A549 (cell line): ENCODE measurements around the gene RASA3. TPM values are rescaled to one million over a fixed set of nuclear protein-coding genes. Genes with fewer than 3 reads are reported as not detected.
"Not testable (repeated sequence)": the region's sequence is repeated elsewhere in the genome, so short reads cannot be mapped to it uniquely, and the experiment has no call there.

ENCODE experiments used
- ATAC-seq, 2 experiments: fragments of 200-7000 bp in 1 of 2; fragments of >200 bp in 1 of 2; cut with Nextera tagmentation in 1 of 2; cut with Tn5 transposase in 1 of 2; 3 replicates each; pipeline versions ENCODE4 v1.8.0 to v1.9.1; 2018 to 2020; ENCODE audit warnings: mild to moderate bottlenecking in 1 of 2, moderate library complexity in 1 of 2
- CTCF ChIA-PET: fragments of 300-600 bp; sonication (Branson Sonifier 250); formaldehyde crosslinking; extraction: SDS; loops from one replicate; lab custom pipeline; 2021; ENCODE audit warnings: antibody characterized with exemption, inconsistent platforms; lab: Yijun Ruan, JAX
- POLR2A ChIA-PET: fragments of 350-600 bp; formaldehyde crosslinking; extraction: SDS; loops from one replicate; lab custom pipeline; 2021; ENCODE audit warnings: antibody characterized with exemption, inconsistent platforms; lab: Yijun Ruan, JAX
- DNase-seq, 2 experiments: peaks; one replicate each; pipeline versions ENCODE4 v3.0.0 to v3.0.0-alpha.2; 2011 to 2016; ENCODE audit warnings: low read depth in 1 of 2, low spot score in 1 of 2
- FAIRE-seq: peaks from 2 replicates; lab custom pipeline; 2011; peaks lifted over from hg19 to GRCh38; lab: Jason Lieb, UNC
- H3K27ac ChIP-seq, 2 experiments: fragments of >200 bp; sonication (Bioruptor Twin); formaldehyde crosslinking; 3 replicates each; pipeline ENCODE4 v1.5.1; 2016 to 2017
- H3K4me1 ChIP-seq: fragments of >200 bp; sonication (Bioruptor Twin); formaldehyde crosslinking; 3 replicates; pipeline ENCODE4 v1.6.1; 2016
- H3K4me2 ChIP-seq: fragments of >200 bp; sonication (Bioruptor Twin); formaldehyde crosslinking; 3 replicates; pipeline ENCODE4 v1.6.1; 2016
- H3K4me3 ChIP-seq: fragments of >200 bp; sonication (Bioruptor Twin); formaldehyde crosslinking; 3 replicates; pipeline ENCODE4 v1.5.1; 2016
- H3K9me3 ChIP-seq: fragments of >200 bp; sonication (Bioruptor Twin); formaldehyde crosslinking; 3 replicates; pipeline ENCODE4 v1.6.1; 2016
- BHLHE40 ChIP-seq: IDR thresholded peaks from 2 replicates; pipeline ENCODE4 v1.6.1; 2012; ENCODE audit warnings: low read depth, low read length, inconsistent platforms
- CBX2 ChIP-seq: fragments of 200-600 bp; sonication (generic); IDR thresholded peaks from 2 replicates; pipeline ENCODE4 v1.6.1; 2016; ENCODE audit warnings: low read depth, mild to moderate bottlenecking, borderline replicate concordance
- CEBPB ChIP-seq, 2 experiments: fragments of >200 bp in 1 of 2; sonication (Bioruptor Twin) in 1 of 2; formaldehyde crosslinking in 1 of 2; IDR thresholded peaks; 2 replicates each; pipeline ENCODE4 v1.6.1; 2012 to 2016
- CHD2 ChIP-seq: fragments of 150-350 bp; IDR thresholded peaks from 2 replicates; pipeline ENCODE4 v1.6.1; 2014; ENCODE audit warnings: low read length; ENCODE audit not compliant: partially characterized antibody
- CHD4 ChIP-seq: fragments of 200-600 bp; sonication (generic); IDR thresholded peaks from 2 replicates; pipeline ENCODE4 v1.6.1; 2016; ENCODE audit warnings: antibody characterized with exemption, mild to moderate bottlenecking, borderline replicate concordance
- EHF ChIP-seq: fragments of 250-450 bp; sonication (Bioruptor Pico); IDR thresholded peaks from 2 replicates; pipeline ENCODE4 v1.5.0; 2020; ENCODE audit warnings: mild to moderate bottlenecking
- EHMT2 ChIP-seq: fragments of 200-600 bp; sonication (generic); IDR thresholded peaks from 2 replicates; pipeline ENCODE4 v1.6.1; 2016; ENCODE audit warnings: antibody characterized with exemption, low read depth, mild to moderate bottlenecking, moderate library complexity
- FOSB ChIP-seq: fragments of 250-450 bp; sonication (Bioruptor Pico); IDR thresholded peaks from 2 replicates; pipeline ENCODE4 v1.5.0; 2020; ENCODE audit warnings: mild to moderate bottlenecking, moderate library complexity
- FOSL2 ChIP-seq, 2 experiments: fragments of 450-650 bp in 1 of 2; fragments of >200 bp in 1 of 2; sonication (Bioruptor Twin) in 1 of 2; formaldehyde crosslinking; IDR thresholded peaks; 2 replicates each; pipeline versions ENCODE4 v1.5.0 to v1.6.1; 2016 to 2020; ENCODE audit warnings: mild to moderate bottlenecking in 1 of 2, moderate library complexity in 1 of 2
- HDAC2 ChIP-seq: fragments of 200-600 bp; sonication (generic); IDR thresholded peaks from 2 replicates; pipeline ENCODE4 v1.6.1; 2016
- HOXA7 ChIP-seq: fragments of 250-450 bp; sonication (Bioruptor Pico); IDR thresholded peaks from 2 replicates; pipeline ENCODE4 v1.5.0; 2020; ENCODE audit warnings: mild to moderate bottlenecking, moderate library complexity
- HOXB13 ChIP-seq: fragments of 250-450 bp; sonication (Bioruptor Pico); IDR thresholded peaks from 2 replicates; pipeline ENCODE4 v1.5.0; 2020; ENCODE audit warnings: low read depth, mild to moderate bottlenecking, moderate library complexity
- HOXB5 ChIP-seq: fragments of 250-450 bp; sonication (Bioruptor Pico); IDR thresholded peaks from 2 replicates; pipeline ENCODE4 v1.5.0; 2020; ENCODE audit warnings: mild to moderate bottlenecking, moderate library complexity
- JUN ChIP-seq, 2 experiments: fragments of >200 bp; sonication (Bioruptor Twin); formaldehyde crosslinking; IDR thresholded peaks; 2 replicates in 1 of 2; 3 replicates in 1 of 2; pipeline ENCODE4 v1.6.1; 2016 to 2017
- KDM1A ChIP-seq: fragments of 200-600 bp; sonication (generic); IDR thresholded peaks from 2 replicates; pipeline ENCODE4 v1.6.1; 2016; ENCODE audit warnings: low read depth, mild to moderate bottlenecking
- KDM5A ChIP-seq: fragments of 200-600 bp; sonication (generic); IDR thresholded peaks from 2 replicates; pipeline ENCODE4 v1.6.1; 2016; ENCODE audit warnings: antibody characterized with exemption, mild to moderate bottlenecking
- MAX ChIP-seq: IDR thresholded peaks from 2 replicates; pipeline ENCODE4 v1.6.1; 2012
- POLR2A ChIP-seq: IDR thresholded peaks from 2 replicates; pipeline ENCODE4 v1.6.1; 2012; ENCODE audit warnings: mild to moderate bottlenecking, low read length
- RAD21 ChIP-seq, 2 experiments: fragments of >200 bp in 1 of 2; sonication (Bioruptor Twin) in 1 of 2; formaldehyde crosslinking in 1 of 2; IDR thresholded peaks in 1 of 2; conservative IDR thresholded peaks in 1 of 2; 2 replicates in 1 of 2; 3 replicates in 1 of 2; pipeline ENCODE4 v1.6.1; 2012 to 2018; ENCODE audit warnings: inconsistent platforms in 1 of 2
- RCOR1 ChIP-seq: fragments of 150-350 bp; IDR thresholded peaks from 2 replicates; pipeline ENCODE4 v1.6.1; 2014; ENCODE audit warnings: antibody characterized with exemption, low read length, low read depth
- ZSCAN20 ChIP-seq: fragments of 250-450 bp; sonication (Bioruptor Pico); IDR thresholded peaks from 2 replicates; pipeline ENCODE4 v1.8.0; 2022; ENCODE audit warnings: mild to moderate bottlenecking, moderate library complexity
- WGBS: methylation state at CpG from one replicate; pipeline ENCODE4 v1.1.6; 2017; ENCODE audit errors: missing lambda C conversion rate; 5-methylcytosine and 5-hydroxymethylcytosine counted together
- polyA plus RNA-seq, 4 experiments: library from polyadenylated mRNA; depleted of rRNA in 3 of 4; stranded (reverse); fragments of >200 nt; fragmentation: RNase III in 1 of 4; extraction: RNeasy Plus Mini Kit Qiagen cat#74134 plus additional on column Dnase treatment in 1 of 4; gene quantifications; 2 replicates in 3 of 4; 3 replicates in 1 of 4; pipeline ENCODE4 v1.2.3, GENCODE V29; 2011 to 2017
- TF ChIP-seq, protein P1 (sequence below): fragments of >200 bp; sonication (Bioruptor Twin); formaldehyde crosslinking; IDR thresholded peaks from 3 replicates; pipeline ENCODE4 v1.6.1; 2016
- TF ChIP-seq, protein P2 (sequence below): fragments of >200 bp; sonication (Bioruptor Twin); formaldehyde crosslinking; IDR thresholded peaks from 2 replicates; pipeline ENCODE4 v1.6.1; 2016
- TF ChIP-seq, protein P3 (sequence below): fragments of 150-350 bp; IDR thresholded peaks from 2 replicates; pipeline ENCODE4 v1.6.1; 2014; ENCODE audit warnings: low read depth, mild to moderate bottlenecking, low read length

Gene RASA3
- polyA plus RNA-seq, 2 of the 4 experiments (the other 2 are of a cell fraction), result 4.3 to 7.6 TPM

DNA sequence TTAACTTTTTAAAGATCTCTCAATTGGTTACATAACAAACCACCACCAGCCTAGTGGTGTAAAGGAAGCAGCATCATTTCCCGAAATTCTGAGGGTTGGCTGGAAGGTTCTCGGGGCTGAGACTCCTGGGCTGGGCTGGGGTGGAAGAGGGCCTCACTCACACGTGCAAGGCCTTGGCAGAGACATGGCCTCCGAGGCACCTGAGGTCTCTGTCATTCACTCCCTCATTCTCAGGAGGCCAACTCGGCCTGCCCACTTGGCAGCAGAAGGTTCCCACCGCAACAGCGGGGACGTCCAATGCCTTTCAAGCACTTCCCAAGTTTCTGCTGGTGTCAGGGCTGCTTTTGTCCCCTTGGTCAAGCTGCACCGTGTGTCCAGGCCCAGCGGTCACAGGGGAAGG is 18.6 kb upstream of the RASA3 start:
- no peaks in the 10 kb centered on the region for H3K9me3 ChIP-seq
- no peaks in the 10 kb centered on the region for H3K4me1 ChIP-seq
- DNase-seq (no peak), FAIRE-seq (no peak), ATAC-seq (no peak)
- CTCF ChIA-PET, result interaction anchor here (1.2 to 1.4 kb wide), 2 partner anchors 11 to 17 kb away, joined by 3 to 4 read pairs; no protein-coding TSS in a partner anchor
- WGBS, result 76% methylated on average over 10 of the region's 10 CpGs
- H3K4me2 ChIP-seq, result no peak overlapping the region
- H3K4me3 ChIP-seq, result no peak overlapping the region
- POLR2A ChIA-PET, result no interaction called here
- TF ChIP-seq, protein P1, sequence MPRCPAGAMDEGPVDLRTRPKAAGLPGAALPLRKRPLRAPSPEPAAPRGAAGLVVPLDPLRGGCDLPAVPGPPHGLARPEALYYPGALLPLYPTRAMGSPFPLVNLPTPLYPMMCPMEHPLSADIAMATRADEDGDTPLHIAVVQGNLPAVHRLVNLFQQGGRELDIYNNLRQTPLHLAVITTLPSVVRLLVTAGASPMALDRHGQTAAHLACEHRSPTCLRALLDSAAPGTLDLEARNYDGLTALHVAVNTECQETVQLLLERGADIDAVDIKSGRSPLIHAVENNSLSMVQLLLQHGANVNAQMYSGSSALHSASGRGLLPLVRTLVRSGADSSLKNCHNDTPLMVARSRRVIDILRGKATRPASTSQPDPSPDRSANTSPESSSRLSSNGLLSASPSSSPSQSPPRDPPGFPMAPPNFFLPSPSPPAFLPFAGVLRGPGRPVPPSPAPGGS, result no peak
- TF ChIP-seq CEBPB (IDR thresholded peaks at IDR 0.05) (no peak), RAD21 (conservative IDR thresholded peaks at IDR 0.05 in 1 of 2, IDR thresholded peaks at IDR 0.05 in 1 of 2) (no peak), CHD2 (no peak), HOXB13 (no peak), FOSL2 (IDR thresholded peaks at IDR 0.05) (no peak), FOSL2 (CRISPR knock-in tag; IDR thresholded peaks at IDR 0.05) (no peak), JUN (IDR thresholded peaks at IDR 0.05) (no peak), EHMT2 (no peak), CBX2 (no peak), EHF (CRISPR knock-in tag) (no peak), KDM1A (no peak), CHD4 (no peak), KDM5A (no peak), ZSCAN20 (CRISPR knock-in tag) (no peak), RCOR1 (no peak), HOXA7 (CRISPR knock-in tag) (no peak), POLR2A (no peak)
- TF ChIP-seq, protein P2, sequence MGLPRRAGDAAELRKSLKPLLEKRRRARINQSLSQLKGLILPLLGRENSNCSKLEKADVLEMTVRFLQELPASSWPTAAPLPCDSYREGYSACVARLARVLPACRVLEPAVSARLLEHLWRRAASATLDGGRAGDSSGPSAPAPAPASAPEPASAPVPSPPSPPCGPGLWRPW, result no peak
- no peak overlapping the region for H3K27ac ChIP-seq

- WGBS, result 76% methylated on average over 9 of the region's 12 CpGs
- ChIA-PET POLR2A (no interaction called here), CTCF (no interaction called here)
- ATAC-seq (no peak), DNase-seq (no peak), FAIRE-seq (no peak)
- Histone ChIP-seq H3K9me3 (no peaks in the 10 kb centered on the region), H3K27ac (no peak overlapping the region), H3K4me3 (no peak overlapping the region), H3K4me2 (no peak overlapping the region), H3K4me1 (no peaks in the 10 kb centered on the region)
- TF ChIP-seq FOSB (CRISPR knock-in tag) (no peak), HOXB5 (CRISPR knock-in tag) (no peak), BHLHE40 (no peak), HOXA7 (CRISPR knock-in tag) (no peak), HDAC2 (no peak), EHF (CRISPR knock-in tag) (no peak), CHD4 (no peak), MAX (no peak)
- TF ChIP-seq, protein P3, sequence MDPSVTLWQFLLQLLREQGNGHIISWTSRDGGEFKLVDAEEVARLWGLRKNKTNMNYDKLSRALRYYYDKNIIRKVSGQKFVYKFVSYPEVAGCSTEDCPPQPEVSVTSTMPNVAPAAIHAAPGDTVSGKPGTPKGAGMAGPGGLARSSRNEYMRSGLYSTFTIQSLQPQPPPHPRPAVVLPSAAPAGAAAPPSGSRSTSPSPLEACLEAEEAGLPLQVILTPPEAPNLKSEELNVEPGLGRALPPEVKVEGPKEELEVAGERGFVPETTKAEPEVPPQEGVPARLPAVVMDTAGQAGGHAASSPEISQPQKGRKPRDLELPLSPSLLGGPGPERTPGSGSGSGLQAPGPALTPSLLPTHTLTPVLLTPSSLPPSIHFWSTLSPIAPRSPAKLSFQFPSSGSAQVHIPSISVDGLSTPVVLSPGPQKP, result no peak
Observed at GRCh38 chr13:114149774-114150740, 17.6 kb upstream of the RASA3 start.

DNA sequence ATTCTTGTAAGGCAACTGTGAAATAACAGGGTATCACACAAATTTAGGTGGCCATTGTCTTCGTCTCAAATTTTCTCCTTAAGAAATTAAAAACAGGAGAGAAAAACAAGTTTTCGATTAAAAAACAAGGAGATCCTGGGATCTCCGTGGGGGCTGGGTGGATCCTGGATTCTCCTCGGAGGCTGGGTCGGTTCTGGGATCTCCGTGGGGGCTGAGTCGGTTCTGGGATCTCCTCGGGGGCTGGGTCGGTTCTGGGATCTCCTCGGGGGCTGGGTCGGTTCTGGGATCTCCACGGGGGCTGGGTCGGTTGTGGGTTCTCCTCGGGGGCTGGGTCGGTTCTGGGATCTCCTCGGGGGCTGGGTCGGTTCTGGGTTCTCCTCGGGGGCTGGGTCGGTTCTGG is 16.5 kb upstream of the RASA3 start:
- H3K27ac ChIP-seq, H3K4me1 ChIP-seq, POLR2A ChIA-PET, H3K4me2 ChIP-seq, FAIRE-seq, CTCF ChIA-PET, ATAC-seq, DNase-seq, H3K9me3 ChIP-seq, H3K4me3 ChIP-seq: not testable (repeated sequence)
- 56% methylated on average over 9 of the region's 19 CpGs for WGBS
